AG09309 (cell line): ENCODE results near the gene TNNT2.

Source experiments
- DNase-seq: peaks from one replicate; pipeline ENCODE4 v3.0.0-alpha.2; 2010; ENCODE audit warnings: low read depth
- H3K4me3 ChIP-seq: 2 replicates; pipeline ENCODE4 v1.5.1; 2011; ENCODE audit warnings: mild to moderate bottlenecking, low read depth, low read length, moderate library complexity; ENCODE audit not compliant: control insufficient read depth
- TF ChIP-seq, protein P1 (sequence below): IDR thresholded peaks from 2 replicates; pipeline ENCODE4 v1.5.1; 2011; ENCODE audit warnings: mild to moderate bottlenecking, low read depth, low read length, inconsistent platforms; ENCODE audit not compliant: insufficient read depth, control insufficient read depth; ENCODE audit errors: missing control alignments

Gene TNNT2

DNA sequence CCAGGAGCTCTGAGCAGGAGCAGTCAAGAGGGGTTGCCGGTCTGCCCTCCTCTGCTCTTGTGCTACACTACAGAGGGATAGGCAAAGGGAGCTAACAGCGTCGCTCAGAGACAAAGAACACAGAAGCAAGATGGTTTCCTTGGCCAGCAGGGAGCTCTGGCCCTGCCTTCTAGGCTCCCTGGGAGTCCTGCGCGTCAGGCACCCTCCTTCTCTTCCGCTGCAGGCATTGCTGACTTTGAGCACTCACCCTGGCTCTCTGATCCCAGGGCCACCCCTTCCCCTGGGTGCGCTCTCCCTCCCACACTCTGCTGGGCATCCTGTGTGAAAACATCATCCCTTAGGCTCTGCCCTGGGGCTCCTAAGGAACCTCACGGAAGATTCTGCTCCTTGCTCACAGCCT, 43.6 kb upstream of the TNNT2 start:
- TF ChIP-seq, protein P1, sequence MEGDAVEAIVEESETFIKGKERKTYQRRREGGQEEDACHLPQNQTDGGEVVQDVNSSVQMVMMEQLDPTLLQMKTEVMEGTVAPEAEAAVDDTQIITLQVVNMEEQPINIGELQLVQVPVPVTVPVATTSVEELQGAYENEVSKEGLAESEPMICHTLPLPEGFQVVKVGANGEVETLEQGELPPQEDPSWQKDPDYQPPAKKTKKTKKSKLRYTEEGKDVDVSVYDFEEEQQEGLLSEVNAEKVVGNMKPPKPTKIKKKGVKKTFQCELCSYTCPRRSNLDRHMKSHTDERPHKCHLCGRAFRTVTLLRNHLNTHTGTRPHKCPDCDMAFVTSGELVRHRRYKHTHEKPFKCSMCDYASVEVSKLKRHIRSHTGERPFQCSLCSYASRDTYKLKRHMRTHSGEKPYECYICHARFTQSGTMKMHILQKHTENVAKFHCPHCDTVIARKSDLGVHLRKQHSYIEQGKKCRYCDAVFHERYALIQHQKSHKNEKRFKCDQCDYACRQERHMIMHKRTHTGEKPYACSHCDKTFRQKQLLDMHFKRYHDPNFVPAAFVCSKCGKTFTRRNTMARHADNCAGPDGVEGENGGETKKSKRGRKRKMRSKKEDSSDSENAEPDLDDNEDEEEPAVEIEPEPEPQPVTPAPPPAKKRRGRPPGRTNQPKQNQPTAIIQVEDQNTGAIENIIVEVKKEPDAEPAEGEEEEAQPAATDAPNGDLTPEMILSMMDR: no peak
- DNase-seq: no peak
- H3K4me3 ChIP-seq: no peak overlapping the region

DNA sequence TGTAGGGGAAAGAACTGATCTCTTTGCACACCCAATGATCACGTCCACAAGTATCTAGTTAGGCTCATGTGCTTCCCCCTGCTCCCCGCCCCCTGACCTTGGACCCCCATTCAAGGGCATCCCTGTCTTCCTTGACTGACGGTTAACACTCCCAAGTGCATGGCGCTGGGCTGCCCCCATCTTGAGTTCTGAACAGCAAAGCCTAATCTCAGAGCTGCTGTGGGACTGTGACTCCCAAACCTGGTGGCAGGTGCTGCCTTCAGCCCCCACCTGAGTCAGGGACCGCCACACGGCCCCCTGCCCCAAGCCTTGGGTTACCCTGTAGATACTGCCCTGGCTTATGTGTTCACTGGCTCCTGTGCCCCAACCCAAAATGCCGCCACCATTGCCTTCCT, 43.1 kb upstream of the TNNT2 start:
- TF ChIP-seq, protein P1: no peak
- H3K4me3 ChIP-seq: no peak overlapping the region
- DNase-seq: no peak

DNA sequence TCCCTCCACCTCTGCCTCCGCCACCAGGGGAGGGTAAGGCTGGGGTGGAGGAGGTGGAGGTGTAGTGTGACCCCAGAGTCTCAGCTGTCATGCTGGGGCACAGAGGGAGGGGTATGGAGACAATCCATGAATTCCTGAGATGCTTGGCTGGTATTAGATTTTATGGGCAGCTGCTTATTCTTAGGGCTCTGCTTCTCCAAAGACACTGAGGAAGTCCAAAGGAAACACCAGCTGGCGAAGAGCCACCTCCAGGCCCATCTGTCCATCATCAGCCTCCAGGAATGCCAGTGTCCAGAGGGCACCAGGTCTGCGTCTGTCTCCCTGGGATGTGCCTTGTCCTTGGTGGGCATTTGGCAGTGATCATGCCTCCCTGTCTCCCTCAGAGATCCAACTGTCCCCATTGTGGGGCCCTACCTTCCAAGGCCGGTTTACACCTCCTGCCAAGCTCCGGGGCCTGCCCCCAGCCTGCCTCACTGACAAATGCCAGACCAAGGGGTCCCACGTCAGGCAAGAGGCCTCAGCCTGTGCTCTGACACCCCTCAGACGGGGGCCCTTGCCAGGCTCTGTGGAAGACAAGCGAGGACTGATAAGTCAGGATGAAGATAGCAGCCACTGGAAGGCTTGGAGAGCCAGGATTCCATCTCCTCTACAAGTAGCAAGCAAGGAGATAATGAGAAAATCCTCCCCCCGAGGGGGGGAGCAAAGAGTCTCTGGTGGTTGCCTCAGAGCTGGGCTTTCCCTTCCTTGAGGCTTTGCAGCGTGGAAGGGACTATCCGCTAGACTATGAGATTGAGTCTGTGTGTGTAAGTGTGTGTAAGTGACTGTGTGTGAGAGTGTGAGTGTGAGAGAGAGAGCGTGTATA, 42.5 kb upstream of the TNNT2 start:
- DNase-seq: no peak
- TF ChIP-seq, protein P1: no peak
- H3K4me3 ChIP-seq: no peak overlapping the region

DNA sequence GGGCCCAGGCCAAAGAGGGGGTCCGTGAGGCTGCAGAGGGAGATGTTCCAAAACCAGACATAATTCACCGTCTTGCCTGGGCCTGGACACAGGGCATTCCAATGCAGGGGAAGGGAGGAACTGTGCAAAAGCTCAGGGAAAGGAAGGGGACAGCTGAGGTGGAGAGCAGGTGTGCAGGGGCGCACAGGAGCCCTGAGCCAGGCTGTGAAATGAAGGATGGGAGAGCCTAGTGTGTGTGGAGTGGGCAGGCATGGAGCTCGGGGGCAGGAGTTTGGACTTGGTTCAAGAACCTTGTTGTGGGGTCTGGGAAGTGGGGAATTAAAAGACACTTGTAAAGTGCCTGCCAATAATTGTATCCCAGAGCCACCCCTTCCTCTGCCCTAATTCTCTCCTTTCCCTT, 41.8 kb upstream of the TNNT2 start:
- no peak for DNase-seq
- H3K4me3 ChIP-seq: no peak overlapping the region
- TF ChIP-seq, protein P1: no peak

DNA sequence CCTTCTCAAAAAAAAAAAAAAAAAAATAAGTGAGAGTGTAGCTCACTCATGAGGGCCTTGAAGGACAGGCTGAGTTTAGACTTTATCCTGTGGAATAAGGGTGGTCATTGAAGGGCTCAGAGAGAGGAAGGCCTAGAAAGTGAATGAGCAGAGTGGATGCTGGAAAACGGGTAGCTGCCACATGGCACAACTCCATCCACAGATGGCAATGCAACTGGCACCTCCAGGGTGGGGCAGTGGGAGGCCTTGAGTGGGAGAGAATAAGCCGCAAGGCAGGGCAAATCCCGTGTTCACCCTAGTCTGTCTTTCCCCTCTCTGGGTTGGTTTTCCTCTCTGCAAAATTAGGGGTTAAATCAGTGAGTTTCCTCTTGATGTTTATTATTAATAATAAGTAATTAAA, 41.0 kb upstream of the TNNT2 start:
- DNase-seq: no peak
- TF ChIP-seq, protein P1: no peak
- H3K4me3 ChIP-seq: no peak overlapping the region

DNA sequence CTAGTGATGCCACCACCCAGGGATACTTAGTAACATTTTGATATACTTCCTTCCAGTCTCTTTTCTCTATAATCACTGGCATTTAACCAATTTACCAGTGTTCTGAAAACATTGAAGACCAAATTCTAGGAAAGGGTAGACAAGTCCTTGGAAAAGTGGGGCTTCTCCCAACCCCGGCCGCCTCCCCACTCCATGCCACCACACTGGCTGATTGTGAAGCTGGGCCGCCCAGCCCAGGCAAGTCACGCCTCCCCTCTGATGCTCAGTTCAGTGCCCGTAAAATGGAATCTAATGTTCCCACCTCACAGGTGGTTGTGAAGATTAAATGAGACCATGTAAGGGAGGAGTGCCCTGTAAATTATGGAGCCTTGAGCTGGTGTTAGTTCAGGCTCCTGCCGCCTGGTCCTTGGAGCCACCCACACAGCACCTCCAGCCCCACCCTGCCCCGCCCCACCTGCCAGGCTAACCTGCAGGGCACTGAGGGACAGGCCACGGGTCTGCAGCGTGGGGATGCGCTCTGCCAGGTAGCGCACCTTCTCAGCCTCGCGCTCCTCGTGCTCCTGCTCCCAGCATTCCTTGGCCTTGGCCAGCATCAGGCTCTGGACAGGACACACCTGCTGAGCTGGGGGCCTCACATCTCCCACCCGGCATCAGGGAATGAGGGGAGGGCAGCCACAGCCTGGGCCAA, 36.7 kb upstream of the TNNT2 start:
- TF ChIP-seq, protein P1: no peak
- DNase-seq: no peak
- no peak overlapping the region for H3K4me3 ChIP-seq
